Neural progenitor cell (in vitro differentiated cells): ENCODE results near the gene DVL1.

ENCODE experiments used
- CTCF ChIP-seq: fragments of 200-600 bp; sonication (generic); IDR thresholded peaks from 2 replicates; pipeline ENCODE4 v1.5.1; 2017; ENCODE audit warnings: antibody characterized with exemption, mild to moderate bottlenecking
- EZH2 ChIP-seq: fragments of 200-600 bp; sonication (generic); IDR thresholded peaks from 2 replicates; pipeline ENCODE4 v1.6.1; 2017; ENCODE audit warnings: antibody characterized with exemption, mild to moderate bottlenecking, moderate library complexity
- EZH2phosphoT487 ChIP-seq: fragments of 200-600 bp; sonication (generic); IDR thresholded peaks from 2 replicates; pipeline ENCODE4 v1.6.1; 2017; ENCODE audit warnings: antibody characterized with exemption

- TF ChIP-seq CTCF, result no peak
- TF ChIP-seq EZH2, result no peak
- TF ChIP-seq EZH2phosphoT487, result no peak
These were observed 3.7 kb upstream of the DVL1 start for GRCh38 chr1:1352786-1353388.
